C4-2B (cell line): ENCODE measurements around the gene GPRC5D.

Experiments used
- ZFX ChIP-seq: fragments of 450-650 bp; IDR thresholded peaks from 2 replicates; pipeline ENCODE4 v1.6.1; 2017
- TF ChIP-seq, protein P1 (sequence below): fragments of 450-650 bp; conservative IDR thresholded peaks from 2 replicates; pipeline ENCODE4 v1.5.1; 2017; ENCODE audit warnings: mild to moderate bottlenecking

DNA sequence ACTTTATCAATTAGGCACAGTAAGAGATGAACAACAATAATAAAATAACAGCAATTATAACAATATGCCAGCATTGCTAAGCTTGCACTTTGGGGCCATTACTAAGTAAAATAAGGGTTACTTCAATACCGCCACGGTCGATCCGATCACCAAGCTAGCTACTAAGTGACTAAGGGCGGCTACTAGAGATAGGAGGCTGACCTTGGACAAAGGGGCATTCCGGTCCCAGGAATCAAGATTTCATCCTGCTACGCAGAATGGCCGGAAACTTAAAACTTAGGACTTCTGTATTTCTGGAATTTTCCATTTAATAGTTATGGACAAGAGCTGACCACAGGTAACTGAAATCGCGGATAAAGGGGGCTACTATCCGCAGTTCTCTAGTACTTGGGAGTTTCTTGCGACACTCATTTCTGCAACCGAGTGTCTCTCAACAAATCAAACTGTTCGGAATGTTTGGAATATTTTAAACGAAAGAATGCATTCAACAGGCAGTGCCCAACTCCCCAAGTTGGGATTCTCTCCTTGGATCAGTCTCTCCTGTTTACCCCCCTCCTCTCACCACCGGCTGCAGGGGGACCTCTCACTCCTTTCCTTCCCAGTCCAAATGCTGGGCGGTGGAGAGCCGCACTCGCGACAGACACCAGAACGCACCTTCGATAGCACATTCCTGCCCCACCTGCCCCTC is 47.4 kb upstream of the GPRC5D start:
- TF ChIP-seq, protein P1, sequence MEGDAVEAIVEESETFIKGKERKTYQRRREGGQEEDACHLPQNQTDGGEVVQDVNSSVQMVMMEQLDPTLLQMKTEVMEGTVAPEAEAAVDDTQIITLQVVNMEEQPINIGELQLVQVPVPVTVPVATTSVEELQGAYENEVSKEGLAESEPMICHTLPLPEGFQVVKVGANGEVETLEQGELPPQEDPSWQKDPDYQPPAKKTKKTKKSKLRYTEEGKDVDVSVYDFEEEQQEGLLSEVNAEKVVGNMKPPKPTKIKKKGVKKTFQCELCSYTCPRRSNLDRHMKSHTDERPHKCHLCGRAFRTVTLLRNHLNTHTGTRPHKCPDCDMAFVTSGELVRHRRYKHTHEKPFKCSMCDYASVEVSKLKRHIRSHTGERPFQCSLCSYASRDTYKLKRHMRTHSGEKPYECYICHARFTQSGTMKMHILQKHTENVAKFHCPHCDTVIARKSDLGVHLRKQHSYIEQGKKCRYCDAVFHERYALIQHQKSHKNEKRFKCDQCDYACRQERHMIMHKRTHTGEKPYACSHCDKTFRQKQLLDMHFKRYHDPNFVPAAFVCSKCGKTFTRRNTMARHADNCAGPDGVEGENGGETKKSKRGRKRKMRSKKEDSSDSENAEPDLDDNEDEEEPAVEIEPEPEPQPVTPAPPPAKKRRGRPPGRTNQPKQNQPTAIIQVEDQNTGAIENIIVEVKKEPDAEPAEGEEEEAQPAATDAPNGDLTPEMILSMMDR, result peak; percentile 12
- no peak for TF ChIP-seq ZFX
